OCI-LY3 (cell line): Measurements from ENCODE around the gene IKZF5.

ENCODE experiments used
- H2AFZ ChIP-seq: fragments of 200-600, 300-600 bp; shearing (Covaris generic); 2 replicates; pipeline ENCODE4 v1.6.0; 2014; ENCODE audit warnings: antibody characterized with exemption, low read depth, low read length
- H3K27ac ChIP-seq: fragments of 200-600, 300-600 bp; sonication (generic); 2 replicates; pipeline ENCODE4 v1.5.1; 2014; ENCODE audit warnings: mild to moderate bottlenecking, low read length, moderate library complexity, mixed read lengths
- H3K27me3 ChIP-seq: fragments of 200-600, 300-600 bp; sonication (generic); 2 replicates; pipeline ENCODE4 v1.6.1; 2014; ENCODE audit warnings: low read depth, low read length, mixed read lengths
- H3K36me3 ChIP-seq: fragments of 200-600, 300-600 bp; sonication (generic); replicated peaks from 2 replicates; pipeline ENCODE3; 2014; ENCODE audit warnings: low read depth, low read length, mixed read lengths
- H3K4me1 ChIP-seq: fragments of 300-600, 200-600 bp; sonication (generic); 2 replicates; pipeline ENCODE4 v1.6.1; 2014; ENCODE audit warnings: low read length, mixed read lengths
- H3K4me2 ChIP-seq: fragments of 200-600, 300-600 bp; sonication (generic); 2 replicates; pipeline ENCODE4 v1.6.1; 2014; ENCODE audit warnings: low read length, mixed read lengths
- H3K4me3 ChIP-seq: fragments of 300-600, 200-600 bp; sonication (generic); 2 replicates; pipeline ENCODE4 v1.5.1; 2014; ENCODE audit warnings: antibody characterized with exemption, mild to moderate bottlenecking, low read length, moderate library complexity
- H3K79me2 ChIP-seq: fragments of 300-600, 200-600 bp; shearing (Covaris generic); 2 replicates; pipeline ENCODE4 v1.6.1; 2014; ENCODE audit warnings: mild to moderate bottlenecking, low read length, mixed read lengths
- H3K9ac ChIP-seq: fragments of 300-600, 200-600 bp; shearing (Covaris generic); 2 replicates; pipeline ENCODE4 v1.6.0; 2014; ENCODE audit warnings: mild to moderate bottlenecking, low read length, moderate library complexity
- H3K9me3 ChIP-seq: fragments of 200-600, 300-600 bp; shearing (Covaris generic); 2 replicates; pipeline ENCODE4 v1.6.1; 2014; ENCODE audit warnings: low read length, mixed read lengths; ENCODE audit not compliant: insufficient read depth
- H4K20me1 ChIP-seq: fragments of 200-600, 300-600 bp; sonication (generic); 2 replicates; pipeline ENCODE4 v1.6.1; 2016; ENCODE audit warnings: low read length, mixed read lengths; ENCODE audit not compliant: insufficient read depth
- CTCF ChIP-seq: fragments of 200-600, 300-600 bp; sonication (generic); IDR thresholded peaks from 2 replicates; pipeline ENCODE4 v1.5.1; 2014; ENCODE audit warnings: antibody characterized with exemption, low read length, low read depth
- EZH2phosphoT487 ChIP-seq: fragments of 200-600 bp; shearing (Covaris generic); IDR thresholded peaks from 2 replicates; pipeline ENCODE4 v1.6.1; 2018; ENCODE audit warnings: antibody characterized with exemption, mixed run types, low read depth

IKZF5 gene

DNA sequence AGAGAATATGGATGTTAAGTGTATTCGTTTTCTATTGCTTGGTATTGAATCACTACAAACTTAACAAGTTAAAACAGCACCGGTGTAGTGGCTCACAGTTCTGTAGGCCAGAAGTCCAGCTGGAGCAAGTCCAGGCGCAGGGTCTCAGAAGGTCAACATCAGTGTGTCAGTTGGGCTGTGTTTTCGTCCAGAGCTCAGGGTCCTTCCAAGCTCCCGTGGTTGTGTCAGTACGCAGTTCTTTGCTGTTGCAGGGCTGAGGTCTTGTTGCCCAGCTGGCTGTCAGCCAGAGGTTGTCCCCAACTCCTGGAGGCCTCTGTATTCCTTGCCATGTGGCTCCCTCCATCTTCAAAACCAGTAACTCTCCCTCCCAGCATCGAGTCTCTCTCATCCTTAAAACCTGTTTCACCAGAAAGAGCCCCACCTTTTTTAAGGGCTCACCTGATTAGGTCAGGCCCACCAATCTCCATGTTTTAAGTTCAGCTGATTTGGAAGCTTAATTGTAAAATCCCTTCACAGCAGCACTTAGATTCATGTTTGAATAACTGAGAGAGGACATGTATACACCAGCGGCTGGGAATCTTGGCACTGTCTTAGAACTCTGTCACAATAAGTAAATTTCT is 27.0 kb upstream of the IKZF5 start:
- H3K4me1 ChIP-seq: no peaks in the 10 kb centered on the region
- H3K4me3 ChIP-seq: no peak overlapping the region
- H3K4me2 ChIP-seq: no peak overlapping the region
- H3K9me3 ChIP-seq: no peaks in the 10 kb centered on the region
- H3K27me3 ChIP-seq: no peaks in the 10 kb centered on the region
- no peaks in the 10 kb centered on the region for H4K20me1 ChIP-seq
- no peak overlapping the region for H3K27ac ChIP-seq
- H2AFZ ChIP-seq: no peak overlapping the region
- H3K36me3 ChIP-seq: no peaks in the 10 kb centered on the region
- H3K79me2 ChIP-seq: no peaks in the 10 kb centered on the region
- TF ChIP-seq CTCF (no peak), EZH2phosphoT487 (no peak)
- H3K9ac ChIP-seq: no peak overlapping the region

- Histone ChIP-seq H3K4me2 (no peak overlapping the region), H3K9me3 (no peaks in the 10 kb centered on the region), H3K9ac (no peak overlapping the region), H3K27ac (no peak overlapping the region), H2AFZ (no peak overlapping the region), H3K4me1 (no peaks in the 10 kb centered on the region), H3K36me3 (no peaks in the 10 kb centered on the region), H3K27me3 (no peaks in the 10 kb centered on the region), H4K20me1 (no peaks in the 10 kb centered on the region), H3K79me2 (no peaks in the 10 kb centered on the region), H3K4me3 (no peak overlapping the region)
- TF ChIP-seq EZH2phosphoT487 (no peak), CTCF (no peak)
Measured at GRCh38 chr10:123034332-123034731, 25.7 kb upstream of the IKZF5 start.

DNA sequence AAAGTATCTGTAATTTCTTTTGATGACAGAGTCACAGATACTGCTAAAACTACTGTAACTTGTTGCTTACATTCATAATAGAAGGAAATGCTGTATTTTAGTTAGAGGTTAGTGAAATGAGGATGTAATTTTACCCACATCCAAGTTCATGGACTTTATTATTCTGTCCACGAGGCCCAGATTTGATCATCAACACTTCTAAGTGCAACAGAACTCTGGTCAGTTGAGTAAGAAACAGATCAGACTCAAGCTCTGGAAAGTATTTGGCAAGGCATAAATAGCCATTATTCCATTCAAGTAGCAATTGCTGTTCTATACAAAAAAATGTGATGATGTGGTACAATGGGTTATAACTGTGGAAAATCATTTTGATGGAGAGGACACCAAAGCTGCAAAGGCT is 22.5 kb upstream of the IKZF5 start:
- no peaks in the 10 kb centered on the region for H4K20me1 ChIP-seq
- H3K4me1 ChIP-seq: no peaks in the 10 kb centered on the region
- H3K9ac ChIP-seq: no peak overlapping the region
- no peak overlapping the region for H2AFZ ChIP-seq
- H3K36me3 ChIP-seq: no peaks in the 10 kb centered on the region
- no peaks in the 10 kb centered on the region for H3K27me3 ChIP-seq
- TF ChIP-seq EZH2phosphoT487 (no peak), CTCF (no peak)
- no peak overlapping the region for H3K4me3 ChIP-seq
- no peak overlapping the region for H3K27ac ChIP-seq
- H3K9me3 ChIP-seq: no peaks in the 10 kb centered on the region
- no peak overlapping the region for H3K4me2 ChIP-seq
- no peaks in the 10 kb centered on the region for H3K79me2 ChIP-seq

DNA sequence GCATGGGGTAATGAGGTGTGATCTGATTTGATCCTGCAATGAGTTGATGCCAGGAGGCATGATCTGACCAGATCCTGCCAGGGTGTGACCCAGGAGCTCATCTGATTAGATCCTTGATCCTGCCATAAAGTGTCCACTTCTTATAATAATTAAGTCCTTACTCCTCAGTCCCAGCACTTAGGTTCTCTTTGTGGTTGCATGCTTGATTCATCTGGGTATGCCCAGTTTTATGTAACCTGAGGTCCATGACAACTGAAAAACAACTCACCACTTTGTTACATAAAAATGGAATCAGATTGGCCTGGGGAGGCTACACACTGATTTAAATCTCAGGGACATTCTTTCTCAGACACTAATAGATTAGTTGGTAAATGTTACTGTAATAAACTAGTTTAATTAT is 19.3 kb upstream of the IKZF5 start:
- Histone ChIP-seq H3K27me3 (no peaks in the 10 kb centered on the region), H3K79me2 (no peaks in the 10 kb centered on the region), H3K36me3 (no peaks in the 10 kb centered on the region), H3K4me3 (no peak overlapping the region), H3K9me3 (no peaks in the 10 kb centered on the region), H3K4me2 (no peak overlapping the region), H3K27ac (no peak overlapping the region), H4K20me1 (no peaks in the 10 kb centered on the region), H3K9ac (no peak overlapping the region), H2AFZ (no peak overlapping the region), H3K4me1 (no peaks in the 10 kb centered on the region)
- TF ChIP-seq EZH2phosphoT487: no peak
- TF ChIP-seq CTCF: no peak
